PFSK-1 (cell line): ENCODE data around the gene MSH3.

Experiments
- FOXP2 ChIP-seq: optimal IDR thresholded peaks from 2 replicates; pipeline ENCODE3; 2011; ENCODE audit warnings: borderline replicate concordance, control low read depth, inconsistent platforms; ENCODE audit not compliant: insufficient read depth; ENCODE audit errors: extremely low read length, extremely low read depth
- POLR2AphosphoS5 ChIP-seq: IDR thresholded peaks from 2 replicates; pipeline ENCODE4 v1.6.1; 2012; ENCODE audit warnings: low read depth, mild to moderate bottlenecking, control low read depth, low read length, moderate library complexity
- SIN3A ChIP-seq: IDR thresholded peaks from 2 replicates; pipeline ENCODE4 v1.6.1; 2012; ENCODE audit warnings: mild to moderate bottlenecking, low read length, moderate library complexity, borderline replicate concordance; ENCODE audit not compliant: insufficient read depth
- TAF1 ChIP-seq: IDR thresholded peaks from 2 replicates; pipeline ENCODE4 v1.6.1; 2012; ENCODE audit warnings: low read length, control low read depth, borderline replicate concordance; ENCODE audit not compliant: insufficient read depth
- TF ChIP-seq, protein P1 (sequence below), 2 experiments: IDR thresholded peaks; 2 replicates each; pipeline versions ENCODE4 v1.6.1 to v1.8.0; 2011 to 2012; ENCODE audit warnings: low read depth in 2 of 2, low read length in 2 of 2, control low read depth in 1 of 2, inconsistent platforms in 1 of 2, mild to moderate bottlenecking in 1 of 2, moderate library complexity in 1 of 2; ENCODE audit not compliant: insufficient read depth in 1 of 2

Gene MSH3

DNA sequence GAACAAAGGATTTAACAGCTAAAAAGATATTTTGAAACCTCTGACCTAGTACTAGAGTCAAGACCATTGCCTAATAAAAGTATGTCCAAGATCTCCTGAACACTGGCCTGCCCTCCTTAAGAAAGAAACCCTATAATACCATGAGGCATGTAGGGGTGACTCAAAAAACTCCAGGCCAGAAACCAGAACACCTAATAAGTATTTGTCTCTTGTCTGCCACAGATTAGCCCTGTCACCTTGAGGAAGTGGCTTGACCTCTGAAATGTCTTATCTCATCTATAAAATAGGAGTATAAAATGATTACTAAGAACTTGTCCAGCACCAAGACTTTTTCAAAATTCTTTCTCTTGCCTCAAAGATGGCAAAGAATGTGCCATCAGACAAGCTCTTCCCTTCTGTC is 180.3 kb downstream of the MSH3 start:
- TF ChIP-seq, protein P1, sequence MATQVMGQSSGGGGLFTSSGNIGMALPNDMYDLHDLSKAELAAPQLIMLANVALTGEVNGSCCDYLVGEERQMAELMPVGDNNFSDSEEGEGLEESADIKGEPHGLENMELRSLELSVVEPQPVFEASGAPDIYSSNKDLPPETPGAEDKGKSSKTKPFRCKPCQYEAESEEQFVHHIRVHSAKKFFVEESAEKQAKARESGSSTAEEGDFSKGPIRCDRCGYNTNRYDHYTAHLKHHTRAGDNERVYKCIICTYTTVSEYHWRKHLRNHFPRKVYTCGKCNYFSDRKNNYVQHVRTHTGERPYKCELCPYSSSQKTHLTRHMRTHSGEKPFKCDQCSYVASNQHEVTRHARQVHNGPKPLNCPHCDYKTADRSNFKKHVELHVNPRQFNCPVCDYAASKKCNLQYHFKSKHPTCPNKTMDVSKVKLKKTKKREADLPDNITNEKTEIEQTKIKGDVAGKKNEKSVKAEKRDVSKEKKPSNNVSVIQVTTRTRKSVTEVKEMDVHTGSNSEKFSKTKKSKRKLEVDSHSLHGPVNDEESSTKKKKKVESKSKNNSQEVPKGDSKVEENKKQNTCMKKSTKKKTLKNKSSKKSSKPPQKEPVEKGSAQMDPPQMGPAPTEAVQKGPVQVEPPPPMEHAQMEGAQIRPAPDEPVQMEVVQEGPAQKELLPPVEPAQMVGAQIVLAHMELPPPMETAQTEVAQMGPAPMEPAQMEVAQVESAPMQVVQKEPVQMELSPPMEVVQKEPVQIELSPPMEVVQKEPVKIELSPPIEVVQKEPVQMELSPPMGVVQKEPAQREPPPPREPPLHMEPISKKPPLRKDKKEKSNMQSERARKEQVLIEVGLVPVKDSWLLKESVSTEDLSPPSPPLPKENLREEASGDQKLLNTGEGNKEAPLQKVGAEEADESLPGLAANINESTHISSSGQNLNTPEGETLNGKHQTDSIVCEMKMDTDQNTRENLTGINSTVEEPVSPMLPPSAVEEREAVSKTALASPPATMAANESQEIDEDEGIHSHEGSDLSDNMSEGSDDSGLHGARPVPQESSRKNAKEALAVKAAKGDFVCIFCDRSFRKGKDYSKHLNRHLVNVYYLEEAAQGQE (IDR thresholded peaks at IDR 0.05; ENCODE audit: insufficient read depth in 1 of 2, low read depth in 2 of 2, low read length in 2 of 2), result no peak
- TF ChIP-seq TAF1 (no peak), POLR2AphosphoS5 (no peak)

DNA sequence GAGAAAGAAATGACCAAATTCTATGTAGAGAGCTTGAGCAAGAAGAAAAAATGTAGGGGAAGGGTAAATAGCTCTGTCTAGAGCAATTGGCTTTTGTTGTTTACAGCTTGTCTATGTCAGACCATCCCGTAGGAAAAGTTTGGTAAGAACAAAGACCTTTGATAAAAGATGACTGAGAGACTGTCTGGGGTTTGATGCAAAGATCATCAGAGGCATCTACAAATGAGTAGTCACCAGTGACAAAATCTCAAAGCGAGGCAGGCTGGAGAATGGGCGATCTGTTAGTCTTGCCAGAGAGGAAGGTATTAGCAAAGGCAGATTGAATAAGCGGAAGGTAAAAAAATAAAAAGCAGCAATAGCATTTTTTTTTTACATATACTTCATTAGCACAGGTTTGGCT is 180.7 kb downstream of the MSH3 start:
- TF ChIP-seq POLR2AphosphoS5 (no peak), SIN3A (no peak), TAF1 (no peak), FOXP2 (no peak)
- TF ChIP-seq, protein P1 (IDR thresholded peaks at IDR 0.05; ENCODE audit: insufficient read depth in 1 of 2, low read depth in 2 of 2, low read length in 2 of 2), result no peak

DNA sequence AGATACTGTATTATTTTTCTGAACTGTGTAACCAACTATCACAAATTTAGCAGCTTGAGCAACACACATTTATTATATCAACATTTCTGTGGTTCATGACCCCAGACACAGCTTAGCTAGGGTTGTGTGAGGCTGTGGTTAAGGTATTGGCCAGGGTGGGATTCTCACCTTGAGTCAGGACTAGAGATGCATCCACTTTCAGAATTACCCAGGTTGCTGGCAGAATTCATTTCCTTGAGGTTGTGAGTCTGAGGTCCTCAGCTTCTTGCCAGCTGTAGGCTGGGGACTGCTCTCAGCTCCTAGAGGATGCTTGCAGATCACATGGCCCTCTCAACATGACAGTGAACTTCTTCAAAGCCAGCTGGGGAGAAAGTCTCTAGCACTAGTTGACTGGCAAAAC is 183.2 kb downstream of the MSH3 start:
- TF ChIP-seq POLR2AphosphoS5 (no peak), SIN3A (no peak), FOXP2 (no peak), TAF1 (no peak)
- TF ChIP-seq, protein P1 (IDR thresholded peaks at IDR 0.05; ENCODE audit: insufficient read depth in 1 of 2, low read depth in 2 of 2, low read length in 2 of 2), result no peak

DNA sequence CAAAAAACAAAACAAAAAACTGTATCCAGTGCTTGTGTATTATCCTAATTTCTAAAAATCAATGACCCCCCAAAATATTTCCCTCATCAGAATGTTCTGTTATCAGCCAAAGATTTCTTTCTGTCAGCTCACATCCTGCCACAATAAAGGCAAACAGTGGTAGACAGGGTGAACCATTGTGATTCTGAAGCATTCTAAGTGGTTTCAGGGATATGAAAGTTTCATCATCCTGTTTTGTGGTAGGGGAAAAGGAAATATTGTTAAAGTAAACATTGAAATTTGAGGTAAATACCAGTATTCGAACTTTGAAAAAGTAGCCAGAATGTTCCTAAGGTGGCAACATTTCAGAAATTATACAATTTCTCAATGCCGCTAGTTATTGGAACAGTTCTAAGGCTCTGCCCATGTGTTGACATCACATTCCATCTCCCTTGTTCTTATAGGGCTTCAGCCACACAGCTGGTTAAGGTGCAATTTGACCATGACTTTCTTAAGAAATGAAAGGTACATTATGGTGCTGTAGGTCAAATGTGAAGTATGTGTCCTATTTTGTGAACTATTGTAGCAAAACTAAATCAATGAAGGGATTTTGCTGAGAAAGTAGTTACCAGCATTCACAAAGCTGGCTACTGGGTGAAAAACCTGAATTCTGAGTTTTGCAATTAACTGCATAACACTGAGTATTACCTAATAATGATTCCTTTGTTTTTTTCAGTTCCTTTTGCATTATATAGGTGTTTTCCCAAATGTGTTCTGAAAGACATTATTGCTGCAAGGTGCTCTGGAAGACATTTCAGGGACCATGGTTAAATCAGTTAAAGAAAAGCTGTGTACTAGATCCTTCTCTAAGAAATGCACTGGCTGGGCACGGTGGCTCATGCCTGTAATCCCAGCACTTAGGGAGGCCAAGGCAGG is 198.1 kb downstream of the MSH3 start:
- no peak for TF ChIP-seq FOXP2
- no peak for TF ChIP-seq TAF1
- TF ChIP-seq POLR2AphosphoS5, result no peak
- TF ChIP-seq SIN3A, result no peak
- TF ChIP-seq, protein P1 (IDR thresholded peaks at IDR 0.05; ENCODE audit: insufficient read depth in 1 of 2, low read depth in 2 of 2, low read length in 2 of 2), result no peak
